Stimulated activated CD8-positive, alpha-beta memory T cell treated with anti-CD3 and anti-CD28 coated beads, Interleukin-4, amount 100 ng/mL, for 4 hours (primary cell): ENCODE data around the gene CES4A.
"Not testable (repeated sequence)": the region's sequence is repeated elsewhere in the genome, so short reads cannot be mapped to it uniquely, and the experiment has no call there.

Experiments
- DNase-seq, 2 donors: peaks; one replicate each; pipeline ENCODE4 v3.0.0-alpha.2; 2020; ENCODE audit warnings: low read depth in 2 of 2, low spot score in 1 of 2

The CES4A gene

GRCh38 chr16:67041520-67041919, 53.1 kb downstream of the CES4A start:
- not testable (repeated sequence) for DNase-seq

DNA sequence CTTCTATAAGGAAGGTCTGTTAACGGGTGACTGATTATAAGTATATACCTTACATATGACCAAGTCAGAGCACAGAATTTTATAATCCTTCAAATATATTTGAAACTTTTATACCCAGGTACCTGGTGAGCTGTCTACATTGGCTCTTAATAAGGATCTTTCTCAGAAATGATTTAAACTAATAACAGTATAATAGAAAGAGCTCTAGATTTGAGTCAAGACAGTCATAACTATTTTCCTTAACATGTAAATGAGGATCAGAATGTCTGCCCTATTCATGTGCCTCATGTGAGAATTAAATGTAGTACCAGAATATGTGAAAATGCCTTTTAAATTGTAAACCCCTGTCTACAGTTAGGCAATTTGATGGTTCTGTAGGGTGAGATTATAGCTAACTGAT, 55.0 kb downstream of the CES4A start:
- DNase-seq = no peak

DNA sequence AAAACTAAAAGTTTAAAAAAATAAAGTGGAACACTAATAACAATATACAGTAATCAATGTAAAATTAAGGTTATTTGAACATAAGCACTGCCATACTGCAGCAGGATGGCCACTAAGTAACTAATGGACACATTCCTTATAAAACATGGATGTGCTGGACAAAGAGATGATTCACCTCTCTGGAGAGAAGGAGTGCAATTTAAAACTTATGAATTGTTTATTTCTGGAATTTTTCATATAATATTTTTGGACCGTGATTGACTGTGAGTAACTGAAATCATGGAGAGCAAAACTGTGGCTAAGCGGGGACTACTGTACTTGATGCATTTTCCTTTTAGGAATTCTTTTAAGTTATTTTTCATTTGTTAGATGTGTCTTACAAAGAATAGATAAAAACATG, 62.4 kb downstream of the CES4A start:
- DNase-seq = no peak

- DNase-seq = no peak
These were observed 64.0 kb downstream of the CES4A start for GRCh38 chr16:67052399-67052798.

DNA sequence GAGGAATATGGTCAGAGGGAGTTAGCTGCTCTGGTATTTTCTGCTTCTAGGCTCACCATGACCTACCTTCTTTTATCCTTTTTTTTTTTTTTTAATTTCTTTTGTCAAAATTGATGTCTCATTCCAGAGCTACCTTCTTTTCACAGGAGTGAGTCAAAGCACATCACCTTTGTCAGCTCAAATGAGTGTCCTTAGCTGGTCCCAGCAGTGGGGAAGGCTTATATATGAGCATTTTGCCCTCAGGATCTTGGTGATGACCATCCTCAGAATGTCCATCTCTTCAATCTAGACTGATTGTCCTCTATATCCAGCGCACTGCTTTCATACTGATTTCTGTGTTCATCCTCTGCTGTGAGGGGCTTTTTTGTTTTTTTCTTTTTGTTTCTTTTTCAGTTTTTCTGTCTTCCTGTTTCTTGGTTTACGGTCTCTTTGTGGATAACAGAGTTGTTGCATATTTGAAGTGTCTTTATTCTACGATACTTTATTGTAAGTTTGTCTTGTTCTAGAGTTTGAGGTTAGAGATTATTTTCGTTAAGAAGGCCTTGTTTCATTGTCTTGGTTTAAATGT, 65.5 kb downstream of the CES4A start:
- no peak for DNase-seq

- DNase-seq = no peak
These were observed 66.5 kb downstream of the CES4A start for GRCh38 chr16:67054901-67055300.

GRCh38 chr16:67055712-67056487, 67.5 kb downstream of the CES4A start:
- DNase-seq = no peak
